Pancreas (tissue), 10 donors: ENCODE results near the gene SLC49A4. TPM values are rescaled to one million over a fixed set of nuclear protein-coding genes. Genes with fewer than 3 reads are reported as not detected.

Experiments
- ATAC-seq, 4 donors: fragments of 200-7000 bp; cut with Tn5 transposase; one replicate each; pipeline versions ENCODE4 v1.8.0 to v1.9.1; 2020; ENCODE audit warnings: mild to moderate bottlenecking in 4 of 4, moderate library complexity in 4 of 4
- DNase-seq, 6 donors: peaks; one replicate each; pipeline ENCODE4 v3.0.0-alpha.2; 2020
- FAIRE-seq: peaks from 2 replicates; lab custom pipeline; 2012; peaks lifted over from hg19 to GRCh38; lab: Jason Lieb, UNC
- H3K27ac ChIP-seq, 4 donors: fragments of 200-600 bp; sonication (generic); 1 replicate in 3 of 4; 2 replicates in 1 of 4; pipeline versions ENCODE4 v1.5.0 to v1.8.0; 2020
- H3K27me3 ChIP-seq, 4 donors: fragments of 200-600 bp; one replicate each; pipeline ENCODE4 v1.8.0; 2021
- H3K36me3 ChIP-seq, 3 donors: fragments of 200-600 bp; sonication (generic) in 1 of 3; one replicate each; pipeline versions ENCODE4 v1.5.0 to v1.8.0; 2020 to 2021
- H3K4me1 ChIP-seq, 3 donors: fragments of 200-600 bp; one replicate each; pipeline ENCODE4 v1.8.0; 2021
- H3K4me3 ChIP-seq, 4 donors: fragments of 200-600 bp; sonication (generic) in 2 of 4; one replicate each; pipeline versions ENCODE4 v1.5.0 to v1.8.0; 2020 to 2021
- H3K9me3 ChIP-seq, 4 donors: fragments of 200-600 bp; one replicate each; pipeline ENCODE4 v1.8.0; 2021
- CTCF ChIP-seq, 4 donors: fragments of 200-600 bp; sonication (generic) in 3 of 4; IDR thresholded peaks; one replicate each; pipeline versions ENCODE4 v1.5.0 to v1.8.0; 2021; ENCODE audit warnings: antibody characterized with exemption in 4 of 4
- WGBS, 2 donors: extraction: QIAGEN DNeasy Blood & Tissue Kit; methylation state at CpG; one replicate each; pipeline ENCODE4 v1.1.7; 2013; 5-methylcytosine and 5-hydroxymethylcytosine counted together
- intact Hi-C, 3 donors: fragments of 100-400 bp; cut with DNase I; formaldehyde crosslinking; loops; one replicate each; pipeline versions ENCODE4 v1.11.1 to v1.14.2; 2022
- polyA plus RNA-seq, 2 donors: library from polyadenylated mRNA; stranded (reverse); fragments of 200-250 nt; gene quantifications; one replicate each; pipeline ENCODE4 v1.2.3, GENCODE V29; 2013
- total RNA-seq, 6 donors: library from RNA; stranded (reverse); fragmentation: NEBNext Ultra II Directional in 4 of 6; extraction: Animal tissue kit (Norgen Biotek cat#: 25700) in 4 of 6; gene quantifications; one replicate each; pipeline versions ENCODE4 v1.2.1 to v1.2.4, GENCODE V29; 2021 to 2023
- donor health status: healthy with polysubstance abuse.
- donor health status: DM: no; HTN: no; CAD: no; lungs with moderate emphysema.
- donor health status: DM: no; HTN: no; CAD: no.
- donor health status: control.
- donor health status: control.
- donor health status: Bipolar disorder and iron deficiency.
- donor health status: DM: yes; HTN: yes; CAD: no.
- donor health status: DM: no; HTN: no; CAD: no.
- donor health status: DM: no; HTN: no; CAD: no.
- donor health status: DM: yes; HTN: yes; CAD: no.

SLC49A4 gene
- total and polyA plus RNA-seq, 8 donors = 3.4 to 13.7 (median 10.9) TPM

GRCh38 chr3:122892118-122892960, 97.5 kb downstream of the SLC49A4 start:
- 91 to 93% methylated on average over 21 of the region's 21 CpGs for WGBS, 2 donors
- intact Hi-C loops = no loop called here
- no peak overlapping the region for H3K27ac ChIP-seq
- FAIRE-seq (no peak), DNase-seq (no peak), ATAC-seq (no peak)
- H3K4me3 ChIP-seq = no peak overlapping the region
- TF ChIP-seq CTCF (IDR thresholded peaks at IDR 0.05) = no peak
- H3K36me3 ChIP-seq = no peaks in the 10 kb centered on the region
- H3K27me3 ChIP-seq = no peaks in the 10 kb centered on the region
- H3K4me1 ChIP-seq = no peaks in the 10 kb centered on the region
- no peaks in the 10 kb centered on the region for H3K9me3 ChIP-seq

- H3K27me3 ChIP-seq = no peaks in the 10 kb centered on the region
- WGBS, 2 donors = 84 to 86% methylated on average over 8 of the region's 8 CpGs
- no peak for DNase-seq
- no peak for ATAC-seq
- no peaks in the 10 kb centered on the region for H3K36me3 ChIP-seq
- no peak overlapping the region for H3K27ac ChIP-seq
- no peak for FAIRE-seq
- H3K4me3 ChIP-seq = no peak overlapping the region
- no peaks in the 10 kb centered on the region for H3K9me3 ChIP-seq
- TF ChIP-seq CTCF (IDR thresholded peaks at IDR 0.05) = no peak
- intact Hi-C loops = no loop called here
- H3K4me1 ChIP-seq = no peaks in the 10 kb centered on the region
Measured at GRCh38 chr3:122893282-122893681, 98.4 kb downstream of the SLC49A4 start.

- H3K9me3 ChIP-seq = no peaks in the 10 kb centered on the region
- ATAC-seq (no peak), DNase-seq (no peak), FAIRE-seq (no peak)
- H3K36me3 ChIP-seq = no peaks in the 10 kb centered on the region
- no peak overlapping the region for H3K27ac ChIP-seq
- no peak overlapping the region for H3K4me3 ChIP-seq
- no peaks in the 10 kb centered on the region for H3K27me3 ChIP-seq
- no peaks in the 10 kb centered on the region for H3K4me1 ChIP-seq
- 55 to 57% methylated on average over 17 of the region's 17 CpGs for WGBS, 2 donors
- TF ChIP-seq CTCF (IDR thresholded peaks at IDR 0.05) = no peak
- intact Hi-C loops = no loop called here
Measured at GRCh38 chr3:122893754-122894668, 99.1 kb downstream of the SLC49A4 start.

- Histone ChIP-seq H3K36me3 (no peaks in the 10 kb centered on the region), H3K4me1 (no peaks in the 10 kb centered on the region), H3K27ac (no peak overlapping the region), H3K9me3 (no peaks in the 10 kb centered on the region), H3K4me3 (no peak overlapping the region), H3K27me3 (no peaks in the 10 kb centered on the region)
- WGBS, 2 donors = 21 to 25% methylated on average over 4 of the region's 4 CpGs
- DNase-seq (no peak), FAIRE-seq (no peak), ATAC-seq (no peak)
- no peak for TF ChIP-seq CTCF (IDR thresholded peaks at IDR 0.05)
- intact Hi-C loops = no loop called here
Measured at GRCh38 chr3:122898298-122898697, 103.4 kb downstream of the SLC49A4 start.
